ENCODE data around the gene TRAP1.
"Not testable (repeated sequence)": the region's sequence is repeated elsewhere in the genome, so short reads cannot be mapped to it uniquely, and the experiment has no call there.

TRAP1 gene

GRCh38 chr16:3610698-3611145, 106.6 kb downstream of the TRAP1 start:
- Histone ChIP-seq H3K9me3 (ENCODE audit: control insufficient read depth, insufficient read depth, low read length) (no peaks in the 10 kb centered on the region), H3K9ac (ENCODE audit: low read depth, low read length) (peak overlapping the region; percentile 70), H3K36me3 (ENCODE audit: control insufficient read depth, insufficient read depth, low read length) (peaks cover 3% of the 10 kb centered on the region), H3K4me1 (ENCODE audit: control insufficient read depth, insufficient read depth, low read length) (peaks cover 8% of the 10 kb centered on the region), H3K4me3 (ENCODE audit: low read depth, low read length) (peak overlapping the region; percentile 98), H3K27me3 (ENCODE audit: control insufficient read depth, insufficient read depth, low read length) (no peaks in the 10 kb centered on the region)

GRCh38 chr16:3609895-3610697, 107.2 kb downstream of the TRAP1 start:
- Histone ChIP-seq H3K9ac (ENCODE audit: low read depth, low read length) (peak overlapping the region; percentile 70), H3K36me3 (ENCODE audit: control insufficient read depth, insufficient read depth, low read length) (peaks cover 3% of the 10 kb centered on the region), H3K4me1 (ENCODE audit: control insufficient read depth, insufficient read depth, low read length) (peaks cover 8% of the 10 kb centered on the region), H3K9me3 (ENCODE audit: control insufficient read depth, insufficient read depth, low read length) (no peaks in the 10 kb centered on the region), H3K27me3 (ENCODE audit: control insufficient read depth, insufficient read depth, low read length) (no peaks in the 10 kb centered on the region), H3K4me3 (ENCODE audit: low read depth, low read length) (peak overlapping the region; percentile 98)

- not testable (repeated sequence) for H3K9me3 ChIP-seq (ENCODE audit: control insufficient read depth, insufficient read depth, low read length); H3K4me3 ChIP-seq (ENCODE audit: low read depth, low read length); H3K9ac ChIP-seq (ENCODE audit: low read depth, low read length); H3K4me1 ChIP-seq (ENCODE audit: control insufficient read depth, insufficient read depth, low read length); H3K27me3 ChIP-seq (ENCODE audit: control insufficient read depth, insufficient read depth, low read length); H3K36me3 ChIP-seq (ENCODE audit: control insufficient read depth, insufficient read depth, low read length)
These were observed 108.3 kb downstream of the TRAP1 start for GRCh38 chr16:3608976-3609375.

- no peaks in the 10 kb centered on the region for H3K27me3 ChIP-seq (ENCODE audit: control insufficient read depth, insufficient read depth, low read length)
- H3K9ac ChIP-seq (ENCODE audit: low read depth, low read length), result no peak overlapping the region
- peaks cover 3% of the 10 kb centered on the region for H3K36me3 ChIP-seq (ENCODE audit: control insufficient read depth, insufficient read depth, low read length)
These were observed 109.3 kb downstream of the TRAP1 start for GRCh38 chr16:3608069-3608468.

More at GRCh38 chr16:3608069-3608468, 109.3 kb downstream of the TRAP1 start:
- Histone ChIP-seq H3K4me3 (ENCODE audit: low read depth, low read length) (no peak overlapping the region), H3K9me3 (ENCODE audit: control insufficient read depth, insufficient read depth, low read length) (no peaks in the 10 kb centered on the region), H3K4me1 (ENCODE audit: control insufficient read depth, insufficient read depth, low read length) (peaks cover 8% of the 10 kb centered on the region)
